Measurements from ENCODE around the gene PPP1R13B.
"Not testable (repeated sequence)": the region's sequence is repeated elsewhere in the genome, so short reads cannot be mapped to it uniquely, and the experiment has no call there.

The PPP1R13B gene

GRCh38 chr14:103696466-103697071, 150.8 kb downstream of the PPP1R13B start:
- no peak for DNase-seq

DNA sequence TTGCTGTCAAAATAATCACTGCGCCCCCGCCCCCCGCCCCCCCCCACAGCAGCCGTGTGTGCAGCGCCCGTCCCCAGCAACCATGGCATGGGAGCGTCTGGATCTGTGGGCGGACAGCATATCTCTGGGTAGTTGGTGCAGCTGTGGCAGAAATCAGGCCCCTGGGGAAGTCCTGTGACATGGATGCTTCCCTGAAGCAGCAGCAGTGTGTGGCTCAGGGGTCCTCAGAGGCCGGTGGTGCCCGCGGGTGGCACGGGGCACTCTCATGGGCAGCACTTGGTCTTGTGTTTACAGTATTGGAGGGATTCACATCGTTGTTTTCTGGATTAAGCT, 151.3 kb downstream of the PPP1R13B start:
- no peak for DNase-seq

DNA sequence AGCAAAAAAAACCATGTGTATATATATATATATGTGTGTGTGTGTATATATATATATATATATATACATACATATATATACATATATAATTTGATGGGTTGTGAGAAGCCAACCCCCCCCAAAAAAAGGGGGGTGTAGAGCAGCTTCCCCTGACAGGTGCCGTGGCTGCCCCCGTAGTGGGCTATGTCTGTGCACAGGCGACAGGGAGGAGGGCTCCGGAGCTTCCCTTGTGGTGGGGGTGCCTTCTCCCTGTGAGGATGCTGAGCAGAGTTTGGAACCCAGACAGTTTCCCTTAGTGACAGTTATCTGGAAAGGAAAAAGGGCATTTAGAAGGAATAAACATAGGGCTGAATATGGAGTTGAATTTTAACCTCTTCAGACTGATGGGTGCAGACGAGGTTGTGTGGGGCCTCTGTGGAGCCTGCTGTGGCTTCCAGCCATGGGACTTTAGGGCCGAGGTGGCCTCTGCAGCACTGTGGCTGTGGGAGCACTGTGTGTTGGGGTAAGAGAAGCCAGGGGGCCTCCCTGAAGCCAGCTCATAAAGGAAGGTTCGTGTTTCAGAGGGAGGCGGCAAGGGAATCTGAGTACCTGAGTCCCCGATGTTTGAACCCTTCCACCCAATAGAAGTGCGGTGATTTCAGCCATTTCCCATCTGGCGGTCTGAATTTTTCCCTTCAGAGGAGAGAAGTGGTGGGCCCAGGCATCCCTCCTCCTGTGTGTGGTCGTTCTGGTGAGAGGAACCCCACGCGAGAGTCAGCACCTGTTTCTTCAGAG, 151.9 kb downstream of the PPP1R13B start:
- DNase-seq, result no peak

GRCh38 chr14:103694572-103695026, 152.8 kb downstream of the PPP1R13B start:
- DNase-seq, result no peak

- DNase-seq, result no peak
These were observed 153.9 kb downstream of the PPP1R13B start for GRCh38 chr14:103693515-103693914.

- DNase-seq, result no peak
These were observed 154.5 kb downstream of the PPP1R13B start for GRCh38 chr14:103692871-103693270.

GRCh38 chr14:103692159-103692558, 155.2 kb downstream of the PPP1R13B start:
- DNase-seq, result no peak

DNA sequence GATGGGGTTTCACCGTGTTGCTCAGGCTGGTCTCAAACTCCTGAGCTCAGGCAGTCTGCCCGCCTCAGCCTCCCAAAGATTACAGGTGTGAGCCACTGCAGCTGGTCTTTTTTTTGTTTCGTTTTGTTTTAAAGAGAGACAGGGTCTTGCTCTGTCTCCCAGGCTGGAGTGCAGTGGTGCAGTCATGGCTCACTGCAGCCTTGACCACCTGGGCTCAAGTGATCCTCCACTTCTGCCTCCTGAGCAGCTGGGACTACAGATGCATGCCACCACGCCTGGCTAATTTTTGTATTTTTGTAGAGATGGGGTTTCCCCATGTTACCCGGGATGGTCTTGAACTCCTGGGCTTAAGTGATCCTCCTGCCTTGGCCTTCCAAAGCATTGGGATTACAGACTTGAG, 155.7 kb downstream of the PPP1R13B start:
- DNase-seq, result not testable (repeated sequence)

DNA sequence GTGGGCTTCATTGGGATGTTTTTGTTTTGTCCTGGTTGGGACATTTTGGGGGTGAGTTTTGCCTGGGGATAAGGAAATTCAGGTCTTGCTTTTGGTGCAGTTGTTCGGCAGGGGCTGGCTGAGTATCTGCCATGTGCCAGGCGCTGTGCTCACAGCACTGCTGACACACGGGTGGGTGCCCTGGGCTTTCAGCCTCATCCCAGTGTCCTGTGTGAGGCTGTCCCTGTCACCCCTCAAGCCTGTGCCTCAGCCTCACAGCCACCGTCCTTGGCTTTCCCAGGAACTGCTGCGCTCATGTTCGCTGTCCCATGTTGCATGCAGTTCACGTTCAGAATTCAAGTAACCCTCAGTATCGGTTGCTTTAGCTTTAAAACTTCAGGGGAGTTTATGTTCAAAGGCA, 157.0 kb downstream of the PPP1R13B start:
- DNase-seq, result no peak

DNA sequence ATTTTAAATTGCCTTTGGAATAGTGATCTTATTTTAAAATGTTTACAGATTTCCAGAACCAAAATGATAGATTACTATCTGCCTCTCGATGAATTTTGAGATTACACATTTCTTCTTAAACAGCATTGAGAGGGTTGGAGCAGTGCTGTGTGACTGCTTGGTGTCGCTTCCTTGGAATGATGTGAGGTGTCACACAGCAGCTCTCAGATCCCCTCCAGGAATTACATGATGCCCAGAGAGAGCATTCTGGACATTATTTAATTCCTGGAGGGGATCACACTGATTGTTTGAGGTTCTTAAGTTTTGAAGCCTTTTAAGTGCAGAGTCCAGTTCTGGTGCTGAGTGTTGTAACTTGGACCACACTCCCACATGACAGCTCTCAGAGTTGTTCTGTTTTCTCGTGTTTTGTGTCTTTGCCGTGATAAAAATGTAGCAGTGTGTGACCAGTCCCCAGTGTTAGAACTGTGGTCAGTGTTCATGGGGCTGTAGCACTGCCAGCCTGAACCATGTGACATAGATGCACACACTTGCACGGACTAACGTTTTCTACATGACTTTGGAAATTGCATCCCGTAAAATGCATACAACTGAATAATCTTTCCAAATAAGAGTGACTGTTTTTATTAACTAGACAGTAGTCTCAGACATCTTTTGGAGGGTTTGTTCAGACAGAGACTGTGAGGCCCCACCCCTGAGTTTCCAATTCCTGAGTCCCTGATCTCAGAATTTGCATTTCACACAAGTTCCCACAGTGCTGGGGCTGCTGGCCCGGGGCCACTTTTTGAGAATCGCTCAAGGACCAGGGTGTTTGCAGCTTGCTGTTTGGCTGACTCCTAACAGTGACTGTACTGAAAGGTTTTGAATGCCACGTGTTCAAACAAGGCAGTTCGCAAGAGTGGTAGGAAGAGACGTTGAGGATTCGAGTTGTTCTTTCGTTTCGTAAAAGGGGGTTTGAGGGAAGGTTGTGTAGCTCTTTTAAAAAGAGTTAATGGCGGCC, 158.2 kb downstream of the PPP1R13B start:
- no peak for DNase-seq

- DNase-seq, result no peak
These were observed 158.9 kb downstream of the PPP1R13B start for GRCh38 chr14:103688441-103688840.

- no peak for DNase-seq
These were observed 159.7 kb downstream of the PPP1R13B start for GRCh38 chr14:103687712-103688111.

DNA sequence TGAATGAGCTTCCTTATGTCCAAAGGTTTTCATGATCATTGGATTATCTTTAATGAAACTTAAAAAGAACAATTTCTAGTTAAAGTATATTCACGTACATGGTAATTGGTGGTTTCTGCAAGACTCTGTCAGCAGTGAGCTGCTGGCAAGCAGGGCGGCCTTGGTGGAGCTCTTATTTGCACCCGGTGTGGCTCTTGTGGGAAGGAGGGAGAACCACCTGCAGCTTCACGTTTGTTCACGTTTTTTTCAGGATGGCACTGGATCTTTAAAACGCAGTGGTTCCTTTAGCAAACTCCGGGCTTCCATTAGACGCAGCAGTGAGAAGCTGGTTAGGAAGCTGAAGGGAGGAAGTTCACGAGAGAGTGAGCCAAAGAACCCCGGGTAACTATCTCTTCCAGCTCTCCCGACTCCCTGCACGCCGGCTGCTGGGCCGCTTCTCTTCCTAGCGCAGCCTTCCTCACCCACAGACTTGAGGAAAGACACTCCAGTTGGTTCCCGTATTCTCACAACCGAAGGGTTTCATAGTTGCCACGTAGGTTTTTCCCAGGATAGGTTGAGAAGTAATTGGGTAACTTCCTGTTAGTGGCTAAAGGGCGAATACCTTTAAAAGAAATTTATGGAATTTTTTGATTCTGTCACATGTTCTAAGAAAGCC, 160.4 kb downstream of the PPP1R13B start:
- DNase-seq, result no peak

GRCh38 chr14:103685276-103686211, 161.8 kb downstream of the PPP1R13B start:
- DNase-seq, result no peak

- no peak for DNase-seq
These were observed 162.5 kb downstream of the PPP1R13B start for GRCh38 chr14:103684871-103685270.

DNA sequence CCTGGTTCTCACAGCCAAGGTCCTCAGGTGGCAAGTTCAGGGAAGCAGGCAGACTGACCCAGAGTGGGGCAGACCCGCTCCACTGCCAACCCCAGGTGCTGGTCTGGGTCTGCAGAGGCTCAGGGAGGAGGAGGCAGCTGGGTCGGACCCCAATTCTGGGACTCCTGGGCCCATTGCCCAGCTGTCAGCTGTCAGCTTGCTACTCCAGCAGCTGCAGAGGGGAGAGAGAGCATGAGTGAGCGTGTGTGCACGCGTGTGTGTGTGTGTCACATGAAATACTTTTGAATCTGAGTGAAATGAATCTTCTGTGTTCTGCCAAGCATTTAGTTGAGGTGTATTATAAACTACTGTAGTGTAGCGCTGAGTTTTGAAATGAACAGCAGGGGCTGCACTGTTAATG, 162.9 kb downstream of the PPP1R13B start:
- DNase-seq, result no peak
